NCI-H82 treated with DMSO at 0.1 percent for 48 hours (cell line): ENCODE data around the gene GPS1.

Experiments
- DNase-seq: peaks from one replicate; lab custom pipeline; 2025; ENCODE audit not compliant: unreplicated experiment; lab: John Stamatoyannopoulos, UW

The GPS1 gene

DNA sequence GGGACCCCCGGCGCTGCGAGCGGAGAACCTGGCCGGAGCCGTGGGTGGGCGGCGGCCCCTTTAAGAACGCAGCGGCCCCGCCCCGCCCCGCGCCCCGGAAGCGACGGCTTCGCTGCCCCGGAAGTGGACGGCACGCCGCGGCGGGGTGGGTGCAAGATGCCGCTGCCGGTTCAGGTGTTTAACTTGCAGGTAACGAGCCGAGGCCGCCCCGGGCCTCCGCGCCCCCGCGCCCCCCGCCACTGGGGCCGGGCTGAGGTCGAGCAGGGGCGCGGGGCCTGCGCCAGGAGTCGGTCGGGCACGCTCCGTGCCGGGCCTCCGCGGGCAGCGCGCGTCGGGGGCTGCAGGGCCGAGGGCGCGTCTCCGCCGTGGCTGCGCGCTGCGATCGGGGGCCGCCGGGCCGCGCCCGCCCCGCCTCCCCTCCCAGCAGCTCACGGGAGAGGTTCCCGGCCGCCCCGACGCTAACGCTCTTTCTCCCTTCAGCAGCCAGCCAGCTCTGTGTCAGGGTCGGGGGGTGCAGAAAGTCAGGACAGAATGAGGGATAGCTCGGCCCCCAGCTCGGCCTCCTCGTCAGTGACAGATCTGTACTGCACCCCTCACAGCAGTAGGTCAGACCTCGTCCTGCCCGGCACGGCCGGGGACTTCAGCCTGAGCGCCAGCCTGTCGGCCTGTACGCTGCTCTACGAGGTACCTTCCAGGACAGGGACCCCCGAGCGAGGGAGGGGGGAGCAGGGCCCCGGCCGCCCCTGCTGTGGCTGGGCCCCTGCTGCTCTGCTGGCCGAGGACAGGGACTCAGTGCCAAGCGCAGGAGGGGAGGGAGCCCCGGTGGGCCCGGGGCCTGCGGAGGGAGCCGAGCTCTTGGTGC lies at the start of gene GPS1, which contains the start of gene RFNG:
Gene GPS1 (plus strand): TSS at position 123 of the 862 bp plus-strand sequence. CDS start 34 bp downstream, at position 157.
Gene RFNG (minus strand): TSS at position 36 of the 862 bp plus-strand sequence. CDS start 45 bp downstream, outside the sequence.
- DNase-seq = peak; percentile 5

DNA sequence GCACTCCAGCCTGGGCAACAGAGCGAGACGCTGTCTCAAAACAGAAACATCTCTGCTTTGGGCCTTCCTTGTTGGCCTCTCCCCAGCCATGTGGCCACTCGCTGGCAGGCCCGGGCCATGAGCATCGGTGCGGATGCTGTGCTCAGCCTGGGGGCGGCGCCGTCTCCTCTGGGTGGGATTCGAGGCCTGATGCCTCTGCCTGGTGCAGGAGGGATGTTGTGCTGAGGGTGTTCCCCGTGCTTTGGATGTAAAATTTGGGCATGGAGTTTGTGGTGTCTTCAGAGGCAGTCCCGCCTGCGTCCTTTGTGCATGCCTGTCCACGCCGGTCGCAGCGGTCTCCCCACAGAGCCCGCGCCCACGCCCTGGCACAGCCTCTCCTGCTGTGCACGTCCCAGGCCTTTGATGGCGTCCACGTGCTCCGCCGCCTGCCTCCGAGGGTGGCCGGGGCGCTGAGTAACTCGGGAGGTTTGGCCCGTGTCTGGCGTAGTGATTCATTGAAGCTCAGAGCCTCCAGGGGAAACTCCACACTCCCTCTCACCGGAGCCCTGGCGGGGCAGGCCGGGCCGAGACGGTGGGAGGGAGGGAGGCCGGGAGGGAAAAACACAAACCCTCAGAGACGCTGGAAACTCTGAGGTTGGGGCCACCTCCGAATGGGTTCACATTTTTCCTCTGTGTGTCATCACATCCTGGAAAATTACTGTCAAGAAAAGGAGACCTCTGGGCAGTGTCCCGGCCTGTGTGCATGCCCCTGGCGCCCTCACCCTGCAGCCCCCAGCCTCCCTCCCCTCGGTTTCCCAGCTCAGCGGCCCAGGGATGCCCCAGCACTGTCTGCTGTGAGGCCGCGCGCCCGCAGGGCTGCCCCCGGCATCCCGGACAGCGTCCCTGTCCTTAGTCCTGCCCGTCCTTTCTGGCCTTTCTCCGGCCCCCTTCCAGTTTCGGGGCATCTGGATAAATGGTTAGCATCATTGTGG lies 48.0 kb upstream of the GPS1 start:
- DNase-seq = no peak

GRCh38 chr17:82004517-82005455 lies 46.9 kb upstream of the GPS1 start:
- no peak for DNase-seq

DNA sequence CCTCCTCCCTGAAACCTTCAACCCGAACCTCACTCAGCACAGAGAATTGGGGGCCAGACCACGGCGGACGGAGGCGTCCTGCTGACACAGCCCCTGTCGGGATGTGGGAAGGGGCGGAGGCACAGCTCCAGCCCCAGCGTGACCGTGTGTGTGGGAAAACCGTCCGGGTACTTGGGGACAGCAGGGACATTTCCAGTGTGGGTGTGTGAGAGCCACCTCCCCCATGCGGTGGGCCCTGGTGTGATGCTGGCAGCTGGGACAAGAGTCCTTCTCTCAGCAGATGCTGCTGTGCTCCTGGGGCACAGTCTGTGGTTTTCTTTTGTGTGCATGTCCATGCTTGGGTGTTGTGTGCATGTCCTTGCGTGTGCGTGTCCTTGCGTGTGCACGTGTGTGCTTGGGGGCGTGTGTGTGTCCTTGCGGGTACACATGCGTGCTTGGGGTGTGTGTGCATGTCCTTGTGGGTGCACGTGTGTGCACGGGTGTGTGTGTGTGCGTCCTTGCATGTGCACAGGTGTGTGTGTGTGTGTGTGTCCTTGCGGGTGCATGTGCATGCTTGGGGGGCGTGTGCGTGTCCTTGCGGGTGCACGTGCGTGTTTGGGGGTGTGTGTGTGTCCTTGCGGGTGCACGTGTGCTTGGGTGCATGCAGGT lies 45.9 kb upstream of the GPS1 start:
- no peak for DNase-seq

DNA sequence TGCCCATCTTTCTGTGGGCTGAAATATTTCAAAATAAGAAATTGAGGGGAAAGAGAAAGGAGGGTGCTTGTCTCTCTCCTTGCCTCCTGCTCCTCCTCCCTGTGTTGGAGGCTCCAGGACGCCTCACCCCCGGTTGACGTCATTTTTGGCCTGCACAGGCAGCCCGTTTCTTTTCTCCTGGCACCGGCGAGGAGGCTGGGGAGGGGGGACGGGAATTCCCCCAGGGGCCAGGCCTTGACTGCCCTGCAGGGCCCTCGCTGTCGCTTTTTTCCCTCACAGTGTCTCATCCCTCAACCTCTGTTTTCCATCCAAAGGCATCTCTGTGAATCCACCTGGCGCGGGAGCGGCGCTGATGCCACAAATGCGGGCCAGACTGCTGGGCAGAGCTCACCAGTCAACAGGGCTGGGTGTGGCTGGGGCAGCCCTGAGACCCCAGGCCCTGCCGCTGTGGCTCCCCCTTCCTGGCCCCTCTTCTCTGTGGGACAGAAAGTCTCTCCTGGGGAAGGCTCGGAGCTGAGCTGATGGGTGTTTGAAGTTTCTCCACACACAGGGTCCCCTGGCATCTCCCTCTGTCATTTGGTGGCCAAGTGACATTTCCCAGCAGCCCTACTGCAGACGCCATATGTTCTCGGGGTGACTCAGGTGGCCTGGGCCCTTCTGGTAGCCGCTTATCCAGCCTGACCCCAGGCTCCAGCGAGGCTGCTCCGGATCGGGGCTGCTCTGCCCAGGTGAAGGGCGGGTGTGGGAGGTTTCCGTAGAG lies 45.0 kb upstream of the GPS1 start:
- DNase-seq = no peak

GRCh38 chr17:82007228-82007494 lies 44.5 kb upstream of the GPS1 start:
- DNase-seq = no peak

DNA sequence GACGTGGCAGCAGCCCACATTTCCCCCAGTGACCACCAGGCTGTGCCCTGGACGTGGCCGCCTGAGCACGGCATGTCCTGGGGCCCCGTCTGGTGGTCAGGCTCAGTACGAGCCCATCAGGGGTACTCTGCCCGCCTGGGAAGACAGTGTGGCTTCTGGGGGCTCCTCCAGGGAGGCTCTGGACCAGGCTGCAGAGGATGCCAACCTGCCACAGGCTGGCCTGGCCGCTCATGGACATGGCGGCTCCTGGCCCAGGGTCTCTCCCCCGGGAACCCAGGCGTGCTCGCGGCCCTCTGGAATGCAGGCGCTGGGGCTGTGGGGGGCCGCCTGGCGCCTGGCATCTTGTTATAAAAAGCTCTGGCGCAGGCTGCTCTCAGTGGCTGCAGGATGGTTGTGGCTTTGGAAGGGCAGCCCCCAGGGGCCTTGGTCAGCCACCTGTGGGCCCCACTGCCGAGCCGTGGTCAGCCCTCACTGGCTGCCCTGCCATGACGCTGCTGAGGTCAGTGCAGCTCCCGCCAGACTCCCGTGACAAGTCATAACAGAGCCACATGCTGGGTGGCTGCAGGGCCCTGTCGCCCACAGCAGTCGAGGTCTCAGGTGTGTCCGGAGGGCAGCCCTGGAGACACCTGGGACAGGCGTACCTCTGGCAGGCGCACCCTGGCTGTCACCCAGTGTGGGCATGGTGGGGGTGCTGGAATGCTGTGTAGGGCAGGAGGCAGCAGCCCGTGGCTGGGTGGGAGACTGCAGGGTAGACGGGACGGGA lies 44.0 kb upstream of the GPS1 start:
- DNase-seq = no peak

- no peak for DNase-seq
Measured at GRCh38 chr17:82008258-82008940, 43.3 kb upstream of the GPS1 start.

GRCh38 chr17:82008941-82009405 lies 42.7 kb upstream of the GPS1 start:
- no peak for DNase-seq

DNA sequence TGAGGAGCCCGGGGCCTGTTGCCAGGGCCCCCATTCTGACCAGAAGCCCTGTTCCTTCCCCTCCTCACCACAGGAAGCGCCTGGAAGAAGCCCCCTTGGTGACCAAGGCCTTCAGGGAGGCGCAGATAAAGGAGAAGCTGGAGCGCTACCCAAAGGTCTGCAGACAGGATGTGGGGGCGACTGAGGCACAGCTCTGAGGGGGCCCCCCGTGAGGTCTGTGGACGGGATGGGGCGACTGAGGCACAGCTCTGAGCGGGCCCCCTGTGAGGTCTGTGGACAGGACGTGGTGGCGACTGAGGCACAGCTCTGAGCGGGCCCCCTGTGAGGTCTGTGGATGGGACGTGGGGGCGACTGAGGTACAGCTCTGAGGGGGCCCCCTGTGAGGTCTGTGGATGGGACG lies 42.3 kb upstream of the GPS1 start:
- no peak for DNase-seq

GRCh38 chr17:82010575-82011525 lies 40.8 kb upstream of the GPS1 start:
- DNase-seq = no peak

- no peak for DNase-seq
Measured at GRCh38 chr17:82011617-82012187, 40.0 kb upstream of the GPS1 start.

DNA sequence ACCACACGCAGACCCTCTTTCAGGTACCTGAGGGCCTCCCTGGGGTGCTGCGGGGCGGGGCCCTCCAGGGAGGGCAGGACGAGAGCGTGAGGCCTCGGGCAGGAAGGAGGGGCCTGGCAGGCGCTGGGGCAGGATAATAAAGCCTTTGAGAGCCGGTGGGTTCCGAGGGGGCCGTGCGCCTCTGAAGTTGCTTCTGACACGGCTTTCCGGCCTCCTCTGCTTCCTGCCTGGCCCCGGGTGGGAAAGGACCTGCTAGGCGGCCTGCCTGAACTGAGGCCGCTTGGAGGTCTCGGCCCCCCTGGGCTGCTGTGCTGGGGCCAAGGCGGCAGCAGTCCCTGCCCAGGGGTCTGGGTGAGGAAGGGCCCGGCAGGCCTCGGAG lies 39.4 kb upstream of the GPS1 start:
- no peak for DNase-seq

DNA sequence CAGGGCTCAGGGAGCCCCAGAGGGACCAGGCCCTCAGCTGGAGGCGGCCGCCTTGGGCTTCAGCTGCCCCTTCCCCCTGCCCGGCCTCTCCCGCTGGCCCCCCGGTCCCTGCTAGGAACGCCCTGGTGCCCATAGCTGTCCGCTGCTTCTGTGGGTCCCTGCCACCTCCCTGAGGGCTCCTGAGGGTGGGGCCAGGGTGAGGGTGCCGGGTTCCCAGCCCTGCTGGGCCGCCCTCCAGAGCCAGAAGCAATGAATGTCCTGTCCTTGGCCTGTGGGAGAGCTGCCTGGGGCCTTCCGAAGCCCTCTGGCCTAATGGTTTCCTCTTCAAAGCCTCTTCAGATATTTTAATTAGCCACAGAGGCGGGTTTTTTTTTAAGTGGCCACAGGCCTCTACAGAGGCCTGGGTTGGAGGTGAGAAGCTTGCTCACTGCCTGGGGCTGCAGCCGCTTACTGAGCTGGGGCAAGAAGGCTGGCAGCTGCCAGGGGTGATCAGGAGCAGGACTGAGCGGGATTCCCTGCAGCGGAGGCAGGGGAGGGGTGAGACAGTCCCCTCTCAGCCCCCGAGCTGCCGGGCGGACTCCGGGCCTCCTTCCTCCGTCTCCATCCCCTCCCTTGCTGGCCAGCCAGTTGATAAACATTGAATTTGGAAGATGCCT lies 38.9 kb upstream of the GPS1 start:
- no peak for DNase-seq

- DNase-seq = no peak
Measured at GRCh38 chr17:82013341-82013740, 38.4 kb upstream of the GPS1 start.

DNA sequence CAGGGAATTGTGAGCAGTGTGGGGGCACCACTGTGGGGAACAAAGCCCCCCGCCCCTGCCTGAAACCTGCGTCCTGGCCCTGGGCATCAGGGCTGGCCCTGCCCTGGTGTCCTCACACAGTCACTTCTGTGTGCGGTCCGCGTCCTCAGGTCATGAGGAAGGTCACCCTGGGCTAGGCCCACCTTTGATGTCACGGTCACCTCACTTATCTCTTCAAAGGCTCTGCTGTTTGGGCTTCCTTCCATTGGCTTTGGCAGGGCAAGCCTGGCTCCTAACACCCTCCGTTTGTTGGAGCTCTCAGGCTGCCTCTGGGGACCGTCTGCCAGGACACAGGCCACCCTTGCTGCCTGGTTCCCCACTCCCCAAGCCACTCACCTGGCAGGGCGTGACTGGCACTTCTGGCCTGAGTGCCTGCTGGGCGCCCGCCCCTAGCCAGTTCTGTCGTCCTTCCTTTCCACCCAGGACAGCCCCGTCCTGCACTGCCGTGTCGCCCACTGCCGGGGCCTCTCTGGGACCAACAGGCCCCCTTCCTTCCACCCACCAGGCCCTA lies 37.9 kb upstream of the GPS1 start:
- no peak for DNase-seq
